Epithelial cell of esophagus (primary cell): ENCODE measurements around the gene FAM222A.

Experiments used
- DNase-seq: peaks from one replicate; pipeline ENCODE4 v3.0.0; 2010; ENCODE audit warnings: low read depth
- H3K4me3 ChIP-seq: 2 replicates; pipeline ENCODE4 v1.5.1; 2011; ENCODE audit warnings: mild to moderate bottlenecking, low read length, control low read depth
- CTCF ChIP-seq: IDR thresholded peaks from 2 replicates; pipeline ENCODE4 v1.5.1; 2011; ENCODE audit warnings: low read depth, mild to moderate bottlenecking, low read length, control low read depth, inconsistent platforms; ENCODE audit not compliant: insufficient read depth; ENCODE audit errors: missing control alignments

FAM222A gene

GRCh38 chr12:109767456-109767855 is 53.8 kb downstream of the FAM222A start:
- no peak for TF ChIP-seq CTCF
- no peak for DNase-seq
- H3K4me3 ChIP-seq, result no peak overlapping the region

- TF ChIP-seq CTCF, result no peak
Measured at GRCh38 chr12:109767991-109768900, 54.6 kb downstream of the FAM222A start.

GRCh38 chr12:109768901-109769670 is 55.5 kb downstream of the FAM222A start:
- TF ChIP-seq CTCF, result no peak
- H3K4me3 ChIP-seq, result no peak overlapping the region
- no peak for DNase-seq

More at GRCh38 chr12:109767991-109768900, 54.6 kb downstream of the FAM222A start:
- no peak overlapping the region for H3K4me3 ChIP-seq
- DNase-seq, result no peak

GRCh38 chr12:109770104-109770860 is 56.7 kb downstream of the FAM222A start:
- DNase-seq, result no peak
- TF ChIP-seq CTCF, result no peak
- H3K4me3 ChIP-seq, result no peak overlapping the region

GRCh38 chr12:109770861-109771670 is 57.4 kb downstream of the FAM222A start:
- no peak for TF ChIP-seq CTCF
- no peak overlapping the region for H3K4me3 ChIP-seq
- no peak for DNase-seq

- H3K4me3 ChIP-seq, result no peak overlapping the region
- DNase-seq, result no peak
- no peak for TF ChIP-seq CTCF
Measured at GRCh38 chr12:109771746-109772621, 58.4 kb downstream of the FAM222A start.
